Lung (tissue), 12 donors: ENCODE results near the gene FIS1. TPM values are rescaled to one million over a fixed set of nuclear protein-coding genes. Genes with fewer than 3 reads are reported as not detected.

Source experiments
- ATAC-seq: fragments of 200-7000 bp; cut with Tn5 transposase; one replicate; pipeline ENCODE4 v1.9.1; 2020; ENCODE audit warnings: moderate number of reproducible peaks; ENCODE audit not compliant: insufficient read depth, low FRiP score
- DNase-seq, 3 donors: peaks; one replicate each; pipeline ENCODE4 v3.0.0-alpha.2; 2013 to 2017
- H3K27ac ChIP-seq, 2 donors: one replicate each; pipeline ENCODE4 v1.5.1; 2013; ENCODE audit warnings: mild to moderate bottlenecking in 2 of 2, moderate library complexity in 2 of 2, control low read depth in 1 of 2, inconsistent platforms in 1 of 2, low read depth in 1 of 2, low read length in 1 of 2
- H3K27me3 ChIP-seq, 3 donors: one replicate each; pipeline ENCODE4 v1.5.1; 2013; ENCODE audit warnings: low read length in 2 of 3; ENCODE audit not compliant: control insufficient read depth in 3 of 3, insufficient read depth in 3 of 3
- H3K36me3 ChIP-seq, 4 donors: one replicate each; pipeline ENCODE4 v1.5.1; 2013; ENCODE audit warnings: low read length in 4 of 4, mild to moderate bottlenecking in 1 of 4, moderate library complexity in 1 of 4; ENCODE audit not compliant: control insufficient read depth in 4 of 4, insufficient read depth in 4 of 4
- H3K4me1 ChIP-seq, 5 donors: one replicate each; pipeline ENCODE4 v1.5.1; 2013; ENCODE audit warnings: low read length in 5 of 5, mild to moderate bottlenecking in 2 of 5, moderate library complexity in 1 of 5; ENCODE audit not compliant: control insufficient read depth in 5 of 5, insufficient read depth in 5 of 5
- H3K4me3 ChIP-seq: one replicate; pipeline ENCODE4 v1.5.1; 2013; ENCODE audit warnings: mild to moderate bottlenecking, control low read depth, moderate library complexity
- H3K9ac ChIP-seq, 2 donors: one replicate each; pipeline ENCODE4 v1.5.1; 2013; ENCODE audit warnings: low read length in 2 of 2, control low read depth in 1 of 2; ENCODE audit not compliant: insufficient read depth in 1 of 2
- H3K9me3 ChIP-seq, 4 donors: one replicate each; pipeline ENCODE4 v1.5.1; 2013; ENCODE audit warnings: low read length in 3 of 4, mild to moderate bottlenecking in 1 of 4, moderate library complexity in 1 of 4; ENCODE audit not compliant: control insufficient read depth in 4 of 4, insufficient read depth in 3 of 4
- WGBS, 2 donors: extraction: QIAGEN DNeasy Blood & Tissue Kit; methylation state at CpG; one replicate each; pipeline ENCODE4 v1.1.7; 2013; 5-methylcytosine and 5-hydroxymethylcytosine counted together
- polyA plus RNA-seq, 2 donors: library from polyadenylated mRNA; stranded (reverse); fragments of 200-250 nt; gene quantifications; one replicate each; pipeline ENCODE4 v1.2.1, GENCODE V29; 2013
- total RNA-seq, 2 donors: library from RNA; depleted of rRNA in 1 of 2; stranded (reverse); fragments of >200 nt in 1 of 2; gene quantifications; one replicate each; pipeline ENCODE4 v1.2.1, GENCODE V29; 2014 to 2021
- TF ChIP-seq, protein P1 (sequence below): IDR thresholded peaks from 2 replicates; pipeline ENCODE4 v1.5.1; 2012; ENCODE audit warnings: mild to moderate bottlenecking; ENCODE audit errors: control extremely low read depth, extremely low read depth
- donor health status: control.
- donor health status: control.
- donor health status: Bipolar disorder and iron deficiency.
- donor health status: healthy.
- donor health status: DM: yes; HTN: yes; CAD: no.

The FIS1 gene
- total and polyA plus RNA-seq, 4 donors, result 109 to 235 (median 159) TPM

DNA sequence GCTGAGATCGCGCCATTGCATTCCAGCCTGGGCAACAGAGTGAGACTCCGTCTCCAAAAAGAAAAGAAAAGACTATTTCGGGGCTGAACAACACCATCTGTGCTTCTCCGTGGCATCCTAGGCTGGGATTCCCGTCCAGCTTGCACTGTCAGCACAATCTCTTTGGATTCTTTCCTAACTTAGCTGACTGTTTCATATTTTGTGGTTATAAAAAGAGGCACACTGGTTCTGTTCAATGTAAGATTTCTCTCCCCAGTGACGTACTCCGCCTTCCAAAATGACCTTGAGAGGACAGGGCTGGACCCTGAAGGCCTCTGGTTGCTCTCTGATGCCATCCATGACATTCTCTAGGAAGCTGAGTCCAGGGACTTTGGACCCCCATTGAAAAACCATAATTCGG is 18.2 kb downstream of the FIS1 start:
- no peak overlapping the region for H3K4me3 ChIP-seq
- TF ChIP-seq, protein P1, sequence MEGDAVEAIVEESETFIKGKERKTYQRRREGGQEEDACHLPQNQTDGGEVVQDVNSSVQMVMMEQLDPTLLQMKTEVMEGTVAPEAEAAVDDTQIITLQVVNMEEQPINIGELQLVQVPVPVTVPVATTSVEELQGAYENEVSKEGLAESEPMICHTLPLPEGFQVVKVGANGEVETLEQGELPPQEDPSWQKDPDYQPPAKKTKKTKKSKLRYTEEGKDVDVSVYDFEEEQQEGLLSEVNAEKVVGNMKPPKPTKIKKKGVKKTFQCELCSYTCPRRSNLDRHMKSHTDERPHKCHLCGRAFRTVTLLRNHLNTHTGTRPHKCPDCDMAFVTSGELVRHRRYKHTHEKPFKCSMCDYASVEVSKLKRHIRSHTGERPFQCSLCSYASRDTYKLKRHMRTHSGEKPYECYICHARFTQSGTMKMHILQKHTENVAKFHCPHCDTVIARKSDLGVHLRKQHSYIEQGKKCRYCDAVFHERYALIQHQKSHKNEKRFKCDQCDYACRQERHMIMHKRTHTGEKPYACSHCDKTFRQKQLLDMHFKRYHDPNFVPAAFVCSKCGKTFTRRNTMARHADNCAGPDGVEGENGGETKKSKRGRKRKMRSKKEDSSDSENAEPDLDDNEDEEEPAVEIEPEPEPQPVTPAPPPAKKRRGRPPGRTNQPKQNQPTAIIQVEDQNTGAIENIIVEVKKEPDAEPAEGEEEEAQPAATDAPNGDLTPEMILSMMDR, result no peak
- H3K27ac ChIP-seq, result peak overlapping the region in 1 of 2 donors; percentile 24

DNA sequence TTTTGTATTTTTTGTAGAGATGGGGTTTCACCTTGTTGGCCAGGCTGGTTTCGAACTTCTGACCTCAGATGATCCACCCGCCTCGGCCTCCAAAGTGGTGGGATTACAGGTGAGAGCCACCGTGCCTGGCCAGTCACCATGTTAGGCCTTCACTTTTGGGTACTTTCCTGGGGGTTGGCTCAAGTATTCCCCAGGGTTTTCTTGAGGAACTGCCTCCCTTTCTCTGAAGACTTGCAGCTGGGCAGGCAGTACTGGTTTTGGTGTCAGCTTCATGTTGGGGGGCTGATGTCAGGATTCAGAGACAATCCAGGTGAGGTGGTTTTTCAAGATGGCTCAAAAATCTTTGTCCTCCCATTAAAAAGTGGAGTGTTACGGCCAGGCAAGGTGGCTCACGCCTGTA is 19.2 kb downstream of the FIS1 start:
- no peak overlapping the region for H3K9ac ChIP-seq
- no peak overlapping the region for H3K4me3 ChIP-seq
- no peaks in the 10 kb centered on the region for H3K9me3 ChIP-seq
- TF ChIP-seq, protein P1, result no peak
- no peak for DNase-seq
- H3K27ac ChIP-seq, result no peak overlapping the region
- H3K36me3 ChIP-seq, result peaks cover 4 to 47% (median 16%) of the 10 kb centered on the region in 4 donors
- no peak for ATAC-seq
- H3K27me3 ChIP-seq, result no peaks in the 10 kb centered on the region
- H3K4me1 ChIP-seq, result peaks cover 0 to 5% (median 2%) of the 10 kb centered on the region in 5 donors
- 96 to 97% methylated on average over 6 of the region's 6 CpGs for WGBS, 2 donors

More for the DNA sequence above, 18.2 kb downstream of the FIS1 start:
- H3K4me1 ChIP-seq, result peaks cover 0 to 5% (median 2%) of the 10 kb centered on the region in 5 donors
- ATAC-seq, result peak; percentile 55
- no peaks in the 10 kb centered on the region for H3K9me3 ChIP-seq
- no peaks in the 10 kb centered on the region for H3K27me3 ChIP-seq
- DNase-seq, result no peak
- H3K36me3 ChIP-seq, result peaks cover 4 to 47% (median 15%) of the 10 kb centered on the region in 4 donors
- 88 to 93% methylated on average over 9 of the region's 9 CpGs for WGBS, 2 donors
- H3K9ac ChIP-seq, result peak overlapping the region in 1 of 2 donors; percentile 23

GRCh38 chr7:101223528-101223927 is 21.4 kb downstream of the FIS1 start:
- peaks cover 0 to 44% (median 16%) of the 10 kb centered on the region in 4 donors for H3K36me3 ChIP-seq
- ATAC-seq, result no peak
- WGBS, 2 donors, result 94 to 97% methylated on average over 15 of the region's 15 CpGs

More at GRCh38 chr7:101223528-101223927, 21.4 kb downstream of the FIS1 start:
- Histone ChIP-seq H3K9me3 (no peaks in the 10 kb centered on the region), H3K9ac (no peak overlapping the region), H3K27me3 (no peaks in the 10 kb centered on the region), H3K4me3 (no peak overlapping the region), H3K27ac (no peak overlapping the region), H3K4me1 (peaks cover 0 to 7% (median 4%) of the 10 kb centered on the region in 5 donors)
- DNase-seq, result no peak
- TF ChIP-seq, protein P1, result no peak
